Neural cell (in vitro differentiated cells): ENCODE measurements around the gene ANGEL2.

Experiments used
- EP300 ChIP-seq: fragments of 450-650 bp; conservative IDR thresholded peaks from 2 replicates; pipeline ENCODE4 v1.6.1; 2014; ENCODE audit warnings: antibody characterized with exemption, mild to moderate bottlenecking, moderate library complexity; ENCODE audit not compliant: poor library complexity, severe bottlenecking
- EZH2 ChIP-seq: fragments of 200-600, 300-800 bp; shearing (Covaris generic), sonication (generic); IDR thresholded peaks from 2 replicates; pipeline ENCODE4 v1.6.1; 2014; ENCODE audit warnings: antibody characterized with exemption, low read length, borderline replicate concordance, mild to moderate bottlenecking; ENCODE audit not compliant: insufficient read depth, poor library complexity, severe bottlenecking
- MXI1 ChIP-seq: fragments of 450-650 bp; conservative IDR thresholded peaks from 2 replicates; pipeline ENCODE4 v1.6.1; 2014; ENCODE audit warnings: antibody characterized with exemption, mild to moderate bottlenecking; ENCODE audit not compliant: poor library complexity, severe bottlenecking
- POLR2AphosphoS5 ChIP-seq: IDR thresholded peaks from 2 replicates; pipeline ENCODE4 v1.6.1; 2012
- RAD21 ChIP-seq: fragments of 450-650 bp; conservative IDR thresholded peaks from 2 replicates; pipeline ENCODE4 v1.6.1; 2014; ENCODE audit warnings: antibody characterized with exemption, mild to moderate bottlenecking, moderate library complexity
- SMC3 ChIP-seq: fragments of 450-650 bp; conservative IDR thresholded peaks from 2 replicates; pipeline ENCODE4 v1.6.1; 2014; ENCODE audit warnings: antibody characterized with exemption, mild to moderate bottlenecking, moderate library complexity; ENCODE audit not compliant: poor library complexity
- TAF1 ChIP-seq: IDR thresholded peaks from 2 replicates; pipeline ENCODE4 v1.6.1; 2012; ENCODE audit warnings: low read depth
- TF ChIP-seq, protein P1 (sequence below): fragments of 450-650 bp; IDR thresholded peaks from 2 replicates; pipeline ENCODE4 v1.5.1; 2014; ENCODE audit warnings: antibody characterized with exemption, mild to moderate bottlenecking, moderate library complexity; ENCODE audit not compliant: poor library complexity, severe bottlenecking
- TF ChIP-seq, protein P2 (sequence below): IDR thresholded peaks from 2 replicates; pipeline ENCODE4 v1.6.1; 2012; ENCODE audit warnings: borderline replicate concordance

GRCh38 chr1:212953321-212953720 lies 62.3 kb downstream of the ANGEL2 start:
- no peak for TF ChIP-seq EP300
- TF ChIP-seq, protein P1, sequence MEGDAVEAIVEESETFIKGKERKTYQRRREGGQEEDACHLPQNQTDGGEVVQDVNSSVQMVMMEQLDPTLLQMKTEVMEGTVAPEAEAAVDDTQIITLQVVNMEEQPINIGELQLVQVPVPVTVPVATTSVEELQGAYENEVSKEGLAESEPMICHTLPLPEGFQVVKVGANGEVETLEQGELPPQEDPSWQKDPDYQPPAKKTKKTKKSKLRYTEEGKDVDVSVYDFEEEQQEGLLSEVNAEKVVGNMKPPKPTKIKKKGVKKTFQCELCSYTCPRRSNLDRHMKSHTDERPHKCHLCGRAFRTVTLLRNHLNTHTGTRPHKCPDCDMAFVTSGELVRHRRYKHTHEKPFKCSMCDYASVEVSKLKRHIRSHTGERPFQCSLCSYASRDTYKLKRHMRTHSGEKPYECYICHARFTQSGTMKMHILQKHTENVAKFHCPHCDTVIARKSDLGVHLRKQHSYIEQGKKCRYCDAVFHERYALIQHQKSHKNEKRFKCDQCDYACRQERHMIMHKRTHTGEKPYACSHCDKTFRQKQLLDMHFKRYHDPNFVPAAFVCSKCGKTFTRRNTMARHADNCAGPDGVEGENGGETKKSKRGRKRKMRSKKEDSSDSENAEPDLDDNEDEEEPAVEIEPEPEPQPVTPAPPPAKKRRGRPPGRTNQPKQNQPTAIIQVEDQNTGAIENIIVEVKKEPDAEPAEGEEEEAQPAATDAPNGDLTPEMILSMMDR, result no peak
- TF ChIP-seq POLR2AphosphoS5, result no peak
- no peak for TF ChIP-seq MXI1
- TF ChIP-seq SMC3, result no peak
- no peak for TF ChIP-seq TAF1
- TF ChIP-seq, protein P2, sequence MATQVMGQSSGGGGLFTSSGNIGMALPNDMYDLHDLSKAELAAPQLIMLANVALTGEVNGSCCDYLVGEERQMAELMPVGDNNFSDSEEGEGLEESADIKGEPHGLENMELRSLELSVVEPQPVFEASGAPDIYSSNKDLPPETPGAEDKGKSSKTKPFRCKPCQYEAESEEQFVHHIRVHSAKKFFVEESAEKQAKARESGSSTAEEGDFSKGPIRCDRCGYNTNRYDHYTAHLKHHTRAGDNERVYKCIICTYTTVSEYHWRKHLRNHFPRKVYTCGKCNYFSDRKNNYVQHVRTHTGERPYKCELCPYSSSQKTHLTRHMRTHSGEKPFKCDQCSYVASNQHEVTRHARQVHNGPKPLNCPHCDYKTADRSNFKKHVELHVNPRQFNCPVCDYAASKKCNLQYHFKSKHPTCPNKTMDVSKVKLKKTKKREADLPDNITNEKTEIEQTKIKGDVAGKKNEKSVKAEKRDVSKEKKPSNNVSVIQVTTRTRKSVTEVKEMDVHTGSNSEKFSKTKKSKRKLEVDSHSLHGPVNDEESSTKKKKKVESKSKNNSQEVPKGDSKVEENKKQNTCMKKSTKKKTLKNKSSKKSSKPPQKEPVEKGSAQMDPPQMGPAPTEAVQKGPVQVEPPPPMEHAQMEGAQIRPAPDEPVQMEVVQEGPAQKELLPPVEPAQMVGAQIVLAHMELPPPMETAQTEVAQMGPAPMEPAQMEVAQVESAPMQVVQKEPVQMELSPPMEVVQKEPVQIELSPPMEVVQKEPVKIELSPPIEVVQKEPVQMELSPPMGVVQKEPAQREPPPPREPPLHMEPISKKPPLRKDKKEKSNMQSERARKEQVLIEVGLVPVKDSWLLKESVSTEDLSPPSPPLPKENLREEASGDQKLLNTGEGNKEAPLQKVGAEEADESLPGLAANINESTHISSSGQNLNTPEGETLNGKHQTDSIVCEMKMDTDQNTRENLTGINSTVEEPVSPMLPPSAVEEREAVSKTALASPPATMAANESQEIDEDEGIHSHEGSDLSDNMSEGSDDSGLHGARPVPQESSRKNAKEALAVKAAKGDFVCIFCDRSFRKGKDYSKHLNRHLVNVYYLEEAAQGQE, result no peak
- TF ChIP-seq EZH2, result no peak
- no peak for TF ChIP-seq RAD21
